Measurements from ENCODE around the gene SOX5. TPM values are rescaled to one million over a fixed set of nuclear protein-coding genes. Genes with fewer than 3 reads are reported as not detected.

Gene SOX5
- total and polyA plus RNA-seq, 2 donors (not counting 1 experiment from before 2014, with no cell fraction given): 3.9 to 17.2 TPM

- H3K4me3 Mint-ChIP-seq: no peak overlapping the region
- Histone ChIP-seq H3K27ac (ENCODE audit: low read length in 2 of 2) (no peak overlapping the region), H2AFZ (ENCODE audit: insufficient read depth, low read depth, low read length, poor library complexity, severe bottlenecking) (no peak overlapping the region), H3K4me2 (replicated peaks; ENCODE audit: low read depth, low read length, poor library complexity, severe bottlenecking) (no peak overlapping the region), H3K79me2 (ENCODE audit: control insufficient read depth, insufficient read depth, low read length) (no peaks in the 10 kb centered on the region), H3K4me3 (ENCODE audit: control extremely low read depth in 1 of 5, extremely low read depth in 1 of 5, insufficient read depth in 1 of 5, low read depth in 2 of 5, low read length in 4 of 5) (no peak overlapping the region), H4K20me1 (ENCODE audit: control insufficient read depth, insufficient read depth, low read length, poor library complexity, severe bottlenecking) (no peaks in the 10 kb centered on the region), H3K4me1 (ENCODE audit: control insufficient read depth in 2 of 2, insufficient read depth in 2 of 2, low read length in 2 of 2) (no peaks in the 10 kb centered on the region), H3K27me3 (replicated peaks in 1 of 4; ENCODE audit: control extremely low read depth in 1 of 4, control insufficient read depth in 3 of 4, insufficient read depth in 4 of 4, low read length in 3 of 4) (no peaks in the 10 kb centered on the region), H3K9me3 (ENCODE audit: control extremely low read depth in 1 of 3, control insufficient read depth in 2 of 3, insufficient read depth in 1 of 3, low read length in 2 of 3) (no peaks in the 10 kb centered on the region), H3K9ac (ENCODE audit: low read length) (no peak overlapping the region), H3K36me3 (replicated peaks in 1 of 2; ENCODE audit: control extremely low read depth in 1 of 2, control insufficient read depth in 1 of 2, extremely low read depth in 1 of 2, insufficient read depth in 2 of 2, low read length in 1 of 2) (no peaks in the 10 kb centered on the region)
- no CpG with 5 or more reads among the region's 1 CpG for WGBS (ENCODE audit: insufficient coverage)
- intact Hi-C loops (cut with micrococcal nuclease): no loop called here
- ATAC-seq (ENCODE audit: low read depth) (no peak), DNase-seq (no peak)
- ChIA-PET POLR2A (no interaction called here), CTCF (no interaction called here)
- no peaks in the 10 kb centered on the region for H3K4me1 Mint-ChIP-seq
- H3K27me3 Mint-ChIP-seq: no peaks in the 10 kb centered on the region
- no peak for TF ChIP-seq CTCF (IDR thresholded peaks at IDR 0.05)
- no peak for TF ChIP-seq EZH2 (IDR thresholded peaks at IDR 0.05; ENCODE audit: borderline replicate concordance, insufficient read depth, low read depth, low read length, poor library complexity, severe bottlenecking)
- H3K27ac Mint-ChIP-seq: no peak overlapping the region
- H3K9me3 Mint-ChIP-seq (ENCODE audit: insufficient read depth): no peaks in the 10 kb centered on the region
Measured at GRCh38 chr12:23543767-23544166, 405.7 kb downstream of the SOX5 start.

GRCh38 chr12:23542187-23542586 lies 407.3 kb downstream of the SOX5 start:
- no peaks in the 10 kb centered on the region for H3K4me1 ChIP-seq (ENCODE audit: control insufficient read depth in 2 of 2, insufficient read depth in 2 of 2, low read length in 2 of 2)
- no peak overlapping the region for H3K4me3 Mint-ChIP-seq
- no peaks in the 10 kb centered on the region for H3K9me3 Mint-ChIP-seq (ENCODE audit: insufficient read depth)
- H3K27ac ChIP-seq (ENCODE audit: low read length in 2 of 2): no peak overlapping the region
- no peak overlapping the region for H3K9ac ChIP-seq (ENCODE audit: low read length)
- H3K4me3 ChIP-seq (ENCODE audit: control extremely low read depth in 1 of 5, extremely low read depth in 1 of 5, insufficient read depth in 1 of 5, low read depth in 2 of 5, low read length in 4 of 5): no peak overlapping the region
- no peak overlapping the region for H3K4me2 ChIP-seq (replicated peaks; ENCODE audit: low read depth, low read length, poor library complexity, severe bottlenecking)
- TF ChIP-seq EZH2 (IDR thresholded peaks at IDR 0.05; ENCODE audit: borderline replicate concordance, insufficient read depth, low read depth, low read length, poor library complexity, severe bottlenecking) (no peak), CTCF (IDR thresholded peaks at IDR 0.05) (no peak)
- intact Hi-C loops (cut with micrococcal nuclease): no loop called here
- CTCF ChIA-PET: no interaction called here
- DNase-seq (no peak), ATAC-seq (ENCODE audit: low read depth) (no peak)
- H3K27me3 ChIP-seq (replicated peaks in 1 of 4; ENCODE audit: control extremely low read depth in 1 of 4, control insufficient read depth in 3 of 4, insufficient read depth in 4 of 4, low read length in 3 of 4): no peaks in the 10 kb centered on the region
- no peaks in the 10 kb centered on the region for H3K79me2 ChIP-seq (ENCODE audit: control insufficient read depth, insufficient read depth, low read length)
- H3K4me1 Mint-ChIP-seq: no peaks in the 10 kb centered on the region
- H2AFZ ChIP-seq (ENCODE audit: insufficient read depth, low read depth, low read length, poor library complexity, severe bottlenecking): no peak overlapping the region
- H3K27ac Mint-ChIP-seq: no peak overlapping the region
- no peaks in the 10 kb centered on the region for H3K9me3 ChIP-seq (ENCODE audit: control extremely low read depth in 1 of 3, control insufficient read depth in 2 of 3, insufficient read depth in 1 of 3, low read length in 2 of 3)
- no peaks in the 10 kb centered on the region for H3K36me3 ChIP-seq (replicated peaks in 1 of 2; ENCODE audit: control extremely low read depth in 1 of 2, control insufficient read depth in 1 of 2, extremely low read depth in 1 of 2, insufficient read depth in 2 of 2, low read length in 1 of 2)
- WGBS (ENCODE audit: insufficient coverage): no CpG with 5 or more reads among the region's 3 CpGs
- H3K27me3 Mint-ChIP-seq: no peaks in the 10 kb centered on the region
- POLR2A ChIA-PET: no interaction called here
- H4K20me1 ChIP-seq (ENCODE audit: control insufficient read depth, insufficient read depth, low read length, poor library complexity, severe bottlenecking): no peaks in the 10 kb centered on the region

All from B cell (primary cell).